NK-92 treated with Interleukin-12 subunit alpha and Interleukin-12 subunit beta, amount 100 ng/mL, for 24 hours (cell line): ENCODE measurements around the gene SCN2B.

ENCODE experiments used
- DNase-seq: peaks from one replicate; lab custom pipeline; 2025; lab: John Stamatoyannopoulos, UW

The SCN2B gene

GRCh38 chr11:118153976-118154375 is 22.5 kb downstream of the SCN2B start:
- no peak for DNase-seq

- no peak for DNase-seq
Observed at GRCh38 chr11:118153516-118153915, 22.9 kb downstream of the SCN2B start.

DNA sequence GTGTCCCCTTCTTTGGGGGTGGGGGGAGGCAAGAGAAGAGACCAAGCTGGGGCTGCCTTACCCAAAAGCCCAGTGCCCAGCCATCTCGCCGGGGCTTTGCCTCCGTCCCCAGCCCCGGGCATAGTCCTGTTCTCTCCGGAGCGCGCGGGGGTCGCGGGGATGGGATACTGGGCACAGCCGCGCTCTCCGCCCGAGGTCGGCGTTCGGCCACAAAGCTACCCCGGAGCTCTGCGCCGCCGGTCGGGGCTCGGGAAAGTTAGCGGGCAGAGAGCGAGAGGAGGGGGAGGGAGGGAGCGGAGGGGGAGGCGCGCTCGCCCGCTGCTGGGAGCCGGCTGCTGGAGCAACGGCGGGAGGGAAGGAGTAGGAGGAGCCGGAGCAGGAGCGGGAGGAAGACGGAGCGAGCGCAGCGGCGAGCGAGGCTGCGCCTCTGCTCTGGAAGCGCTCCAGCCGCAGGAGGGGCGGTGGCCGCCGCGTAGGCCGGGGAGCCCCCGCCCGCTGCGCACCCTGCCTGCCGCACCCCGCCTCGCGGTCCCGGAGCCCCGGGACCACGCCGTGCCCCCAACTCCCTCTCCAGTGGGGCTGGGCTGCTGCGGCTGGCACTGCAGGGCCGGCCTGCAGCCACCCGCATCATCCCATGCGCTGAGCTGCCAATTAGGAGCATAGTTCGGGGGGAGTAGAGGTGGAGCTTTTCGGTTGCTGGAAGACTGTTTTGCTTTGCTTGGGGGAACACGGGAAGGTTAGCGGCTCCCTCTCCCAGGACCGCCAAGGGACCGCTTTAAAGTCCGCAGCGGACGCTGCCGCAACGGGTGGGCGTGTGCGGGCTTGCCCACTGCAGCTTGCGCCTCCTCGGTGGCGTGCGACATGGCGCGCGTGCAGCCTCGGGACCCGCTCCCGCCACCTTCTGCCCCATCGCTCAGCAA is 23.6 kb downstream of the SCN2B start, which contains the start of gene SCN4B:
SCN4B (minus strand) TSS at position 272 of the 920 bp plus-strand sequence; CDS start at position 122, 150 bp downstream.
- DNase-seq = no peak

- DNase-seq = no peak
Observed at GRCh38 chr11:118152020-118152551, 24.4 kb downstream of the SCN2B start.

DNA sequence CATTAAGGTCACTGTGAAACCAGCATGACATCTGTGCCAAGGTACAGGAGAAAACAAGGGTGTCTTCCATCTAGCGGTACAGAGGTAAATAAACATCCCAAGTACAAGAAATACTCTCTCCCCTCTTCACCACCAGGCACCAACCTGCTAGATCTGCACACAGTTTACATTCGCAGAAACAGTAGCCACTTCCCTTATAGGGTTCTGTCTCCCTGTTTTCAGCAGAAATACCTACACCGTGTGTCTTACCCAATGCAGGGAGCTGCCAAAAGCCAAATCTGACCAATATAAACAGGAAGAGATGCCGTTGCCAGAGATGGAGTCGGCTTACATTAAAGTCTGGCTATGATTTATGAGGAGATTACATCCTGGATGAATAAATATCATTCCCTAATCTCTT is 25.0 kb downstream of the SCN2B start:
- DNase-seq = no peak

GRCh38 chr11:118149493-118149892 is 26.9 kb downstream of the SCN2B start:
- no peak for DNase-seq

DNA sequence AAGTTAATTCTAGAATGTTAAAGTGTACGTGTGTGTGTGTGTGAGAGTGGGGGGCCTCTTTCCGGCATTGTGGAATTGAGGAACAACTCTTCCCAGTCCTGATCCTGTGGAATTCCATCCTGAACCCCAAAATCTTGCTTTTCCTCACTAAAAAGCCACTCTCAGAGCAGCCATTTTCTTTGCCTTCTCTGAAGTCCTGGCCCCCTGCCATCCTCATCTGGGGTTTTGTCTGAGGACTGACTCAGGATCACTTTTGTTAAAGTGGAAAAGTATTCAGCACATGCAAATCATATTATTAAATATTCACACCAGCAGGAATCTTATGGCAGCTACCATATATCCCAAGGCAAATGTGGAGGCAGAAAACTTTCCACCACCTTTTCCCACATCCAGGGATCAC is 27.6 kb downstream of the SCN2B start:
- DNase-seq = no peak

- DNase-seq = no peak
Observed at GRCh38 chr11:118148240-118148639, 28.2 kb downstream of the SCN2B start.

GRCh38 chr11:118147502-118147901 is 28.9 kb downstream of the SCN2B start:
- DNase-seq = no peak

DNA sequence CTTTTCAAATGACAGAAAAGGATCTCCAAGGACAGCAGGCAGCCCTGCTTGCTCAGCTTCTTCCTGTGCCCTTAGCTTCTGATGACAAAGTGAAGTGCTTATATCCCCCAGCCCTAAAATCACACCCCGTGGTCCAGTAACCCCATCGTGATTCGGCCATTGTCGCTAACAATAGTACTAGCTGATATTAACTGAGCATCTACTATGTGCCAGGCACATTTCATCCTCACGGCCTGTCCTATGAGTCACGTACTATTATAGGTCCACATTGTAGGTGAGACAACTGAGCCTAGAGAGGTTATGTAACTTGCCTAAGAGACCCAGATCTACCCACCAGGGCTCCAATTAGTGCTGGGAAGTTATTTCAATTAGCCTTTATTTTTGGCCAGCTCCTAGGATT is 29.9 kb downstream of the SCN2B start:
- no peak for DNase-seq

DNA sequence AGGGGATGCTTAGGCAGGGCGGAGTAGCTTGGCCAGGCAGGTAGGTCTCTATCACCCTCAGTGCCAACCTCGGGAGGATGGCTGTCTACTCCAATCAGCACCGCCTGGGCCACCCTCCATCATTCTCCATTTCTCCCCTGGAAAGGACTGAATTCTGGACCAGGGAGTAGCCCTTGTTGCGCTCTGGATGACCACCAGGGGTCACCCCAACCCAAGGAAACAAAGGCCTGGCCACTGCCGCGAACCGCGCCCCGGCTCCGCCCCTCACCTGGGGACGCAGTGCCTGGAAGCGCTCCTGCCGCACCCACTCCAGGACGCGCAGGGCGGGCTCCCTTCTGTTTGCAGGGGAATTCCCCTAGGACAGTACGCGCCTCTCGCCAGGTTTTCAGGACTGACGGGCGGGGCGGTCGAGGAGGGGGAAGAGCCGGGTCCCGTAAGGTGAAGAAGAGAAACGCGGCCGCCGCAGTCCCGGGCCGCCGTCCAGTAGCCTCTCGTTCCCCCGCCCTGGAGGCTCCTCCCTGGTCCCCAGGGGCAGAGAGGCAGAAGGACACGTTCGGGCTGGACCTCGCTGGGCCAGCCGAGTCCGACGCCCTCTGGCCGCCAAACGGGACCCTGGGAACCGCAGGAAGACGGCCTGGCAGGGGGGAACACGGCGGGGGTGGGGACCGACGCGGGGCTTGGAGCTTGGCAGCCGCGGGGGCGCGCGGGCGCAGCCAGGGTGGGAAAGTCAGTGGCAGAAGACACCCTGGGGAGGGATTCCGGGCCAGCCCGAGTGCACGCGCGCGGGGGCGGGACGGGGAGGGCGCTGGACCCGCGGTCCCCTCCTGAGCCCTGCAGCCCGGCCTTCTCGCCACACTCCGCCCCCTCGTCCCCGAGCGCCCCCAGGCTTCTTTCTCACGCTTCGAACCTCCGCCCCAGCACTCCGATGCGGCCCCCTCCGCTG is 30.9 kb downstream of the SCN2B start:
- DNase-seq = peak; percentile 81

GRCh38 chr11:118144301-118145268 is 31.9 kb downstream of the SCN2B start:
- no peak for DNase-seq

DNA sequence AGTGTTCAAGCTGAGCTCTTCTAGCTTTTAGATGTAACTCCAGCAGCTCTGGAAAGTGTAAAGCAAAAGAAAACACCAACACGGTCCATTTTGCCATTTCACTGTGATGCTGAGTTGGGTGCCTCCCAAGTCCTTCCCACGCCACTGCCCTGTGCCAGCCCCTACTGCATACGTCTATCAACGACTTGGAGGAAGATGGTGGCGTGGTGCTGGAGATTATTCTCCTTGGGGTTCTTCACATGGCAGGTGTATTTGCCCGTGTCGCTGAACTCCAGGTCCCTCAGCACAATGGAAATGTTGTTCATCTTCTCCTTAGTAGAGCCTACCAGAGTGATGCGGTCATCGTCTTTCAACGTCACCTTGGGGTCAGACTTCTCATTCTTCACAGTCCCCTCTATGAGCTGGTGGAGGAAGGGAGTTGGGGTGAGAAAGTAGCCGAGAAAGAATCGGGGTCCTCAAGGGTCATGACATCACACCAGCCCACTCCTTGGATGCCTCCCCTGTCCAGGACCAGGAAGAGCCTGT is 32.7 kb downstream of the SCN2B start:
- no peak for DNase-seq

DNA sequence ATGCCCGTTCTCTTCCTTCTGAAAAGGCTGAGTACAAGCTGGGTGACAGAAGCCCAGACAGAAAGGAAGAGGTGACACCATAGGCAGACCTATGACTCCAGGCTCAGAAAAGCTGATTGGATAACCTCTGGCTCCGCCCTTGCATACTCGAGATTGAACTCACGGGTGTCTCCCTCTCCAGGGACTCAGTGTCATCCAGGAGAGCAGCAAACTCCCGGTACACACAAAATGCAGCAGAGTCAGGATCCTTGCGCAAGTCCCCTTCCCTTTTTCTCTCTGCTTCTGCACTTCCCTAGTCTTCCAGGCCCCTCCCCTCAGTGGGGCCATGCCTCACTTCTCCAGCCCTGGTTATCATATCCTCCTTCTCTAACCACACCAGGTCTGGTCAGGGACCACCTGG is 33.6 kb downstream of the SCN2B start:
- DNase-seq = no peak

GRCh38 chr11:118142081-118142480 is 34.4 kb downstream of the SCN2B start:
- DNase-seq = no peak

DNA sequence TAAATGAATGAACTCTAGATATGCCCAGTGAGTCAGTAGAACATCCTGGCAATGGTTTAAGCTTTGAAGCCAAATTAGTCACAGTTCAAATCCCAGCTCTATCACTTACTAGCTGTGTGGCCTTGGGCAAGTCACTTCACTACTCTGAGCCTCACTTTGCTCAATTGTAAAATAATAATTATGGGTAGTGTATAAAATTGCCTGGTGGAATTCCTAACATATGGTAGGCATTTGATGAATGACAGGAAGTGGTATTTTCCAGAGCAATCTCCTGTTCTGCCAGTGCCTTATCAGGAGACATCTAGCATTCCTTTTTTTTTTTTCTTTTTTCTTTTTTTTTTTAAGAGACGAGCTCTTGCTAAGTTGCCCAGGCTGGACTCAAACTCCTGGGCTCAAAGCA is 36.9 kb downstream of the SCN2B start:
- DNase-seq = no peak

DNA sequence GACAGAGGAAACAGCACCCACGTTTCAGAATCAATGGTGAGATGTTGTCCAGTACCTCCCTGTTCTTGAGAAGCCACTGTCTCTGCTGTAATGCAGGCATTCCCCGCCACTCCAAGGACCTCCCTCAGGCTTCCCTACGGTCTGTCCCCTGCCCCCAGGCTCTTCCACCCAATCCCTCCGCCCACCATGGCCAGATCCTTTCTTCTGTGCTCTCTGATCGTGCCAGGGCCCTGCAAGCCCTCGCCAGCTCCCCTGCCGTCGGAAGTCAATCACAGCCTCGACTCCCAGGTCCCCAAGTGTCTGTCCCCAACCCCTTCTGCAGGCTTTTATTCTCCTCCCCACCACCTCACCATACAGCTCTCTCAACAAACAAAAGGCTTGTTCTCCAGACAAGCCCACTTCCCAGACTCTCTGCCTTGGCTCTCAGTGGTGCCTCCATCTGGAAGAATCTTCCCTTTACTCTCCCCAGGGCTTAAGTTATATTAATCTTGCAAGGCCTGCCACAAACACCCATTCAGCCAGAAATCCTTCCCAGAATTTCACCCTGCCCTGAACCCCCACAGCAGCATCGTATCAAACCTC is 37.5 kb downstream of the SCN2B start:
- no peak for DNase-seq

DNA sequence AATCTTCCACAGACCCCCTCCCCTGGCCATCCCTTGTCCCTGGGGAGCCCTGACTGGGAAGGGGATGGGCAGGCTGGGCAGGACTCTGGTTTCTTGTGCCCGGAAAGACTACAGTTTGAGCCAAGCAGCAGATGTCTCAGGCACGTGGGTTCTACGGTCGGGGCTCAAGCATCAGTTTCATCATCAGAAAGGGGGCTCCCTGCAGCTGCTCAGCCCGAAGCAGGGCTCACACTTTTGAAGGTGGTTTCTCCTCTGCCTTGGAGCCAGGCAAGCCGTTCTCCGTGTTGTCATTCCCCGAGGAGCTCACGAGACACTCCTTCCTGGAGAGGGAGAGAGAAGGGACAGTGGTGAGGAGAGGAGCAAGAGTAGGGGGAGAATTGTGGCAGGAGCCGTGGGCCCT is 39.6 kb downstream of the SCN2B start:
- DNase-seq = no peak

GRCh38 chr11:118136341-118136740 is 40.1 kb downstream of the SCN2B start:
- DNase-seq = no peak

DNA sequence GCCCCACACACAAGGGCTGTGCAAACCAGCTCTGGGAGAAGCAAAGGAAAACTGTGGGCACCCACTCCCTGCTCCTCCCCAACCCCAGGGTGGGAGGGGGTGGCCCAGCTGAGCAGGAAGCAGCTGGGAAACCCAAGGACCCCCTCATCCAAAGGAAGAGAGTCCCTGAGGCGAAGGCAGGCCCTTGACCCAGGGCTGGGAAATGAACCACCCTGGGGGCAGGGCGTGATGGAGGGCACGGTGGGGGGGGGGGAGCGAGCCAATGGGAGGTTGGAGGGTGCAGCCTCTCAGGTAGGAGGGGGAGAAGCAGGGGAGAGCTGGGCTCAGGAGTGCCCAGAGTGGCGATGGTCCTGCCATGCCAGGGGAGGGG is 40.7 kb downstream of the SCN2B start:
- no peak for DNase-seq
